Activated CD4-positive, alpha-beta memory T cell treated with anti-CD3 and anti-CD28 coated beads for 36 hours (primary cell): Measurements from ENCODE around the gene PCAT7. TPM values are rescaled to one million over a fixed set of nuclear protein-coding genes. Genes with fewer than 3 reads are reported as not detected.

Experiments used
- CTCF ChIA-PET: fragments of 350-600 bp; sonication (Branson Sonifier 250); formaldehyde crosslinking; loops from one replicate; lab custom pipeline; 2021; ENCODE audit warnings: antibody characterized with exemption, inconsistent platforms; lab: Charles Lee
- POLR2A ChIA-PET: fragments of 350-600 bp; sonication (Branson Sonifier 250); formaldehyde crosslinking; loops from one replicate; lab custom pipeline; 2021; ENCODE audit warnings: antibody characterized with exemption; lab: Charles Lee
- DNase-seq: peaks from one replicate; pipeline ENCODE4 v3.0.0-alpha.2; 2020
- H3K27ac Mint-ChIP-seq: one replicate; pipeline ENCODE4 v1.8.0; 2021; ENCODE audit warnings: mixed read lengths
- H3K27me3 Mint-ChIP-seq: one replicate; pipeline ENCODE4 v1.8.0; 2021; ENCODE audit warnings: mixed read lengths
- H3K36me3 Mint-ChIP-seq: one replicate; pipeline ENCODE4 v1.8.0; 2021; ENCODE audit warnings: mixed read lengths
- H3K4me1 Mint-ChIP-seq: one replicate; pipeline ENCODE4 v1.8.0; 2021; ENCODE audit warnings: low read depth, mixed read lengths
- H3K4me3 Mint-ChIP-seq: one replicate; pipeline ENCODE4 v1.8.0; 2021; ENCODE audit warnings: mild to moderate bottlenecking, mixed read lengths
- H3K9me3 Mint-ChIP-seq: one replicate; pipeline ENCODE4 v1.8.0; 2021; ENCODE audit warnings: mixed read lengths
- intact Hi-C: fragments of 100-400 bp; cut with micrococcal nuclease; formaldehyde crosslinking; loops from one replicate; pipeline ENCODE4 v1.15.1; 2023
- total RNA-seq, 2 experiments: library from RNA; stranded (reverse); gene quantifications; one replicate each; pipeline ENCODE4 v1.2.3, GENCODE V29; 2021

PCAT7 gene
- total RNA-seq, 2 experiments from 2014 or later = not detected

DNA sequence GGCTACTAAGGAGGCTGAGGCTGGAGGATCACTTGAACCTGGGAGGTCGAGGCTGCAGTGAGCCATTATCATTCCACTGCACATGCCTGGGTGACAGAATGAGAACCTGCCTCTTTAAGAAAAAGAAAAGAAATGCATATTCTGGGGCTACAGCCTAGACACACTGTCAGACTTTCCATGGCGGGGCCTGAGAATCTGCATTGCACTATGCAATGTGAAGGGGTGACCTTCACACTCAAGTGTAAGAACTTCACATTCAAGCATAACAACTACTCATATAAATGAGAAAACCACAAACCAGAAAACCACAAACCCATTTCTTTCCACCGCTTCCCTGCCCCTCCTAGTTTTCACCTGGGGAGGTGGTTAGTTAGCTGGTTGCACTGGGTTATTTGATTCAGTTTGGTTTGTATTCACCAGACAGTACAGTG, 56.8 kb downstream of the PCAT7 start:
- intact Hi-C loops = no loop called here
- Mint-ChIP-seq H3K9me3 (no peaks in the 10 kb centered on the region), H3K4me1 (peaks cover 10% of the 10 kb centered on the region), H3K27ac (no peak overlapping the region), H3K27me3 (peaks cover 12% of the 10 kb centered on the region), H3K4me3 (no peak overlapping the region), H3K36me3 (no peaks in the 10 kb centered on the region)
- peak; percentile 68 for DNase-seq
- POLR2A ChIA-PET = no interaction called here
- CTCF ChIA-PET = no interaction called here

DNA sequence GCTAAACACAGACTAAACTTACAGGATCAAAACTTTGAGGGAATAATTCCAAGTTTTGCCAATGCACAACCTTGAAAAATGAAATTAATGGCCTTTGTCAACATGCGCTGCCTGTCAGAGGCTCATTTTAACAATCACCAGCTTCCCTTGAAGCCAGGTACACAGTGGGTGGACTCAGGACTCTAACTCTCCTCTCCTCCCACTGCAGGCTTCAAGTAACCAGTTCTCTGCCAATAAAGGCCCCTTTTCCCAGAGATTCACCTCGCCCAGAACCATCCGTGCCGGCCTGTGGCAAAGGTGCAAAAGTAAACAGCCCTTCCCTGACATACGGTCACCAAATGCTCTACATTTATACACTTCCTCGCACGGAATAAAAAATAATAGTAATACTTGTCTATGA, 57.2 kb downstream of the PCAT7 start:
- Mint-ChIP-seq H3K36me3 (no peaks in the 10 kb centered on the region), H3K27ac (no peak overlapping the region), H3K27me3 (peaks cover 12% of the 10 kb centered on the region), H3K4me1 (peaks cover 10% of the 10 kb centered on the region), H3K4me3 (no peak overlapping the region), H3K9me3 (no peaks in the 10 kb centered on the region)
- CTCF ChIA-PET = no interaction called here
- POLR2A ChIA-PET = no interaction called here
- DNase-seq = no peak
- intact Hi-C loops = no loop called here

DNA sequence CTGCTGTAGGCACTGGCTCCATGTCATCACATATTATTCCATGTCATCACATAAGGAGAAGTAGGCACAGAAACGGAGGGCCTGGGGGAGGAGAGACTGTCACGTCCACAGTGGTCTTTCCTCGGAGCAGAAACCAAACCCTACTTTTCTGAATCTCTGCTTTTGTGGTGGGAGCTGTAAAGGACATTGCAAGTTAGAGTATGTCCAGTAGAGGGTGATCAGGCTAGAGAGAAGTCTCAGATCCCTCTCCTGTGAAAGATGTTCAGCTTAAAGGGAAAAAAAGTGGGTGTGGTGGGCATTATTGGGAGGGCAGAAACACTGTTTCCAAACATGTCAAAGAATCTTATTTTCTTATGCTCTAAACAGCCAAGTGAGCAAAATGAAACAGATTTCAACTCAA, 58.1 kb downstream of the PCAT7 start:
- no peak for DNase-seq
- ChIA-PET CTCF (no interaction called here), POLR2A (no interaction called here)
- H3K36me3 Mint-ChIP-seq = no peaks in the 10 kb centered on the region
- no peaks in the 10 kb centered on the region for H3K9me3 Mint-ChIP-seq
- intact Hi-C loops = no loop called here
- H3K27me3 Mint-ChIP-seq = peaks cover 12% of the 10 kb centered on the region
- H3K4me1 Mint-ChIP-seq = peaks cover 10% of the 10 kb centered on the region
- no peak overlapping the region for H3K4me3 Mint-ChIP-seq
- no peak overlapping the region for H3K27ac Mint-ChIP-seq

DNA sequence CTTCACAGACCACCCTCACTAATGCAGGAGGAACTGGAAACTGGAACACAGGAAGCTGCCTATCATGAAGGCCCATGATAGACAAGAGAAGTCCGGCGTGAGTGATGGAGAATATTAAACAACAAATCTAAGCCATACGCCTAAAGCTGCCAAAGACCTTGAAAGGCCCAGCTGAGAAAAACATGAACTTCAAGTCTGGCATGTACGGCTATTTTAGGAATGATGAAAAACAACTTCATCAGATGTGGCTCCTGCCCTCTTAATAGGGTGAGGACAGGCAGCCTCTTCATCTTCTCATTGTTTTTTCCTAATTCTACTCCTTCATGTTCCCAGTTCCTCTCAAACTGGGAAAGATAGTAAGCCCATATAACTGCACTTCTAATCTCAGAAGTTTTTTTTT, 64.1 kb downstream of the PCAT7 start:
- no peaks in the 10 kb centered on the region for H3K36me3 Mint-ChIP-seq
- no peak overlapping the region for H3K27ac Mint-ChIP-seq
- no peaks in the 10 kb centered on the region for H3K9me3 Mint-ChIP-seq
- intact Hi-C loops = no loop called here
- H3K4me3 Mint-ChIP-seq = no peak overlapping the region
- peaks cover 2% of the 10 kb centered on the region for H3K27me3 Mint-ChIP-seq
- ChIA-PET CTCF (no interaction called here), POLR2A (no interaction called here)
- peaks cover 3% of the 10 kb centered on the region for H3K4me1 Mint-ChIP-seq
- DNase-seq = no peak

Other genes starting within 250 kb of the PCAT7 start
- gene NUTM2F, start 226.4 kb upstream of the PCAT7 start, total RNA-seq = not detected
- gene FBP2, start 38.7 kb downstream of the PCAT7 start, total RNA-seq = not detected
- gene FBP1, start 84.4 kb downstream of the PCAT7 start, total RNA-seq = under 1 TPM; 0.62 to 0.68 TPM
- gene AOPEP, start 171.6 kb downstream of the PCAT7 start, total RNA-seq = 10 to 100 TPM; 10.7 to 12.2 TPM